Fibroblast of skin of back (primary cell): ENCODE results near the gene ENTPD6.
"Not testable (repeated sequence)": the region's sequence is repeated elsewhere in the genome, so short reads cannot be mapped to it uniquely, and the experiment has no call there.

ENCODE experiments used
- DNase-seq: peaks from one replicate; pipeline ENCODE4 v3.0.0-alpha.2; 2013

The ENTPD6 gene

DNA sequence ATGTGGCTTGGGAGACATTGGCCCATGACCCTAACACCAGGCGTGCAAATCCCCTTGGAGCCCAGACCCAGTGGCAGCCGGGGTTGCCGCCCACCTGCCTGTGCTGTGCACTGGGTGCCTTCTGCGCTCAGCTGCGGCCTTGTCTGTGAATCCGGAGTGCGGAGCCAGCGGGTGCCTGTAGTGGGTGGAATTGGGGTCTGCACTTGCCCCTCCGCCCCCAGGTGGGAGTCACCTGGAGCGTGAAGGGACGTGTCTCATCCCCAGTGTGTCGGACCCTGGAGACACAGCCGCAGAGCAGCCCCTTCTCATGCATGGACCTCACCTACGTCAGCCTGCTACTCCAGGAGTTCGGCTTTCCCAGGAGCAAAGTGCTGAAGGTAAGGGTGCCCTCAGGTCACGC, 29.4 kb downstream of the ENTPD6 start:
- DNase-seq: no peak

DNA sequence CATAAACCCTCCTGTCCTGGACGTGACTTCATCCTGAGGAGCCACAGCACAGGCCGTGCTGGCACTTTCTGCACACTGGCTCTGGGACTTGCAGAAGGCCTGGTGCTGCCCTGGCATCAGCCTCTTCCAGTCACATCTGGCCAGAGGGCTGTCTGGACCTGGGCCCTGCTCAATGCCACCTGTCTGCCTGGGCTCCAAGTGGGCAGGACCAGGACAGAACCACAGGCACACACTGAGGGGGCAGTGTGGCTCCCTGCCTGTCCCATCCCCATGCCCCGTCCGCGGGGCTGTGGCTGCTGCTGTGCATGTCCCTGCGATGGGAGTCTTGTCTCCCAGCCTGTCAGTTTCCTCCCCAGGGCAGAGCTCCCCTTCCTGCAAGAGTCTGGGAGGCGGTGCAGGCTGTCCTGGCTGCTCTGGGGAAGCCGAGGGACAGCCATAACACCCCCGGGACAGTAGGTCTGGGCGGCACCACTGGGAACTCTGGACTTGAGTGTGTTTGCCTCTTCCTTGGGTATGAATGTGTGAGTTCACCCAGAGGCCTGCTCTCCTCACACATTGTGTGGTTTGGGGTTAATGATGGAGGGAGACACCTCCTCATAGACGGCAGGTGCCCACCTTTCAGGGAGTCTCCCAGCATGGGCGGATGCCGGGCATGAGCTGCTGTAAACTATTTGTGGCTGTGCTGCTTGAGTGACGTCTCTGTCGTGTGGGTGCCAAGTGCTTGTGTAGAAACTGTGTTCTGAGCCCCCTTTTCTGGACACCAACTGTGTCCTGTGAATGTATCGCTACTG, 30.3 kb downstream of the ENTPD6 start:
- DNase-seq: no peak

DNA sequence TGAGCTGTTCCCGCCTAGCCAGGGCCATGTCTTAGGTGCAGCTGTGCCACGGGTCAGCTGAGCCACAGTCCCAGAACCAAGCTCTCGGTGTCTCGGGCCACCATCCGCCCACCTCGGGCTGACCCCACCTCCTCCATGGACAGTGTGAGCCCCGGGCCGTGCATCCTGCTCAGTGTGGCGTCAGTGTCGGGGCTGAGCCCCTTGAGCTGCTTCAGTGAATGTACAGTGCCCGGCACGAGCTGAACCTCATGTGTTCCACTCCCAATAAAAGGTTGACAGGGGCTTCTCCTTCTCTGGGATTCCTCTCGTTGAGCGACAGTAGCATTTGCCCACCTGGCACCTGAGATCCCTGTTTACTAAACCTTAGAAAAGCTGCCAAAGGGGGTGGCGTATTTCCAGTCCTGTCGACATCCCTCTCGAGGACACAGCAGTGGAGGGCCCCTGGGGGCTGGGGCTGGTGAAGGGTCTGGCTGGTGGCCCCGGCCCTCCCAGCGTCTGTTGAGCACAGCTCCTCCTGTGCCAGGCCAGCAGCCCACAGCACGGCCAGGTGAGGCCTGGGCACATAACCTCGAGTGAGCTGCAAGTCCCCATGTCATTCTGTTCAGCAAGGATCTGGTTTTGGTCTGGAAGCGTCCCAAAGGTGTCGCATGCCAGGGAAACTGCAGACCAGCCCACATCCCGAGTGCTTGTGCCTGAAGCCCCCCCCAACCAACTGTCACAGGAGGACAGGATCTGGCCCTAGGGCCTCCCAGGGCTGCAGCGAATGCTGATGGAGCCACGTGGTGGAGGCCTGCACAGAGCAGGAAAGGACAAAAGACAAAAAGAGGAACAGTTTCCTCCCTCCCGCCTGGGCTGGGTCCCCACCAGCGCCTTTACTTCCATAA, 31.2 kb downstream of the ENTPD6 start:
- DNase-seq: no peak

DNA sequence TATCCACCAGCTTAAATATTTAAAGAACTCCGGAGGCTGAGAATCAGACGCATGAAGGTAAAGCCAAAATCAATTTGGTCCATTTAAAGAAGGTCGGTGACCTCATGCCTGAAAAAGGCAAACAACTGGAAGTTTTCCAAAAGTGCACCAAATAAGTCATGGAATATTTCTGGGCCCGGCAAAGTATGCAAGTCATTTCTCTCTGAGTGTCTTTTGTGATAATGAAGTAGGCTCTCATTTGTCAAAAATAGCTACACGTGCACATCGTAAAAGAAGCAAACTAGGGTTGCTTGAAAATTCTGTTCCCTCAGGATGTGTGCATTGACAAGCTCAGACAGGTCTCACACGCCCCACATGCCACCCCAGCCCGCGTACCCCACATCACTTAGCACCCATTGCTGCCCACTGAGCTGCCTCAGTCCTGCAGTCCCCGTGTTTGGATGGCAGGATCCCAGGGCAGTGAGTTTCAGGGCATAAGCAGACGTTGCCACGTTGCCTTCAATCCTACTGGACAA, 31.9 kb downstream of the ENTPD6 start:
- peak; percentile 96 for DNase-seq

DNA sequence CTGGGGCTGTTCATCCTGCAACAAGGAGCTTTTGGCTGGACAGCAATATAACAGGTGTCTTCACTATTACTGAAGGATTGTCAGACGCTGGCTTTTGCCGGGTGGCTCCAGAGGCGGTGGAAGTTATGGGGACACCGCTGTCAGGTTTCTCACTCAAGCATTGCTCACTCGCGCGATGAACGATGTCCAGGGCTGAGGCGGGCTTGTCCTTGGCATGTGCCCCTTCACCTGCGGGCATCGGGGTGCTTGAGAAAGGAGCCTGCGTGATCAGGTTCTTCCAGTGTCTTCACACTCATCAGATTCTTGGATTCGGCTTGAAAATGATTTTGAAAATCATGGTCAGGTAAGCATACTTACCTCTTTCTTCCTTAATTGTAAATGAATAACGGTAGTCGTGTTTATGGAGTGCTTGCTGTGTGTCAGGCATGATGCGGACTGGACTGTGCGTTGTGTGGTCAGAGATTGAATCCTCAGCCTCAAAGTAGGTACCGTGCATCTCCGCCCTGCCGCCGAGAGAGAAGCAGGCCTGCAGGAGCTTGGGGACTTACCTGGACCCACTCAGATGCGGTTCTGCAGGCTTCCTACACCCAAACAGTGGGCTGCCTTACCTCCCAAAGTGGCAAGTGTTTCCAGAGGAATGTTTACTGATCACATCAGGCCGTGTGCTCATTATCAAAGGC, 34.1 kb downstream of the ENTPD6 start:
- no peak for DNase-seq

DNA sequence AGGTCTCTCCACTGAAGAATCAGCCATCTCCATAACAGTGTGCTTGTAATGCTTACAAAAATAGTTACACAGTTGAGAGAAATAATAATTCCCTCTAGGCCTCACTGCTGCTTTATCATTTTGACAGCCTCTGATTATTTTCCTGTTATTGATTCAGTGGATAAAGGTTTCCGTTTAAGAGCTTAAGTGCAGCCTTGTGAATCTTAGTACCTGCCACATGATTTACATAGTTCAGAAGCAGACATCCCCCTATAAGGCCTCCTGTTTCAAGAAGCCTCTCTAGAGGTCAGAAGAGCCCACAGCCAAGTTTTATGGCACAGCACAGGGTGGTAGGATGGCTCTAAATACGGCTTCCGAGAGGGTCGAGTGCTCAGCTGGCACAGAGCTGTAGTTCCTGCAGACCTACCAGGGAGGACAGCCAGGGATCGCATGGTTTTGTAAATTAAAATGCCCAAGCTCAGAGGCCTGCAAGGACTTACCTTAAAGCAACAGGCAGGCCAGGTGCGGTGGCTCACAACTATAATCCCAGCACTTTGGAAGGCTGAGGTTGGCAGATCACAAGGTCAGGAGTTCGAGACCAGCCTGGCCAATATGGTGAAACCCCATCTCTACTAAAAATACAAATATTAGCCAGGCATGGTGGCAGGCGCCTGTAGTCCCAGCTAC, 34.8 kb downstream of the ENTPD6 start:
- DNase-seq: no peak

DNA sequence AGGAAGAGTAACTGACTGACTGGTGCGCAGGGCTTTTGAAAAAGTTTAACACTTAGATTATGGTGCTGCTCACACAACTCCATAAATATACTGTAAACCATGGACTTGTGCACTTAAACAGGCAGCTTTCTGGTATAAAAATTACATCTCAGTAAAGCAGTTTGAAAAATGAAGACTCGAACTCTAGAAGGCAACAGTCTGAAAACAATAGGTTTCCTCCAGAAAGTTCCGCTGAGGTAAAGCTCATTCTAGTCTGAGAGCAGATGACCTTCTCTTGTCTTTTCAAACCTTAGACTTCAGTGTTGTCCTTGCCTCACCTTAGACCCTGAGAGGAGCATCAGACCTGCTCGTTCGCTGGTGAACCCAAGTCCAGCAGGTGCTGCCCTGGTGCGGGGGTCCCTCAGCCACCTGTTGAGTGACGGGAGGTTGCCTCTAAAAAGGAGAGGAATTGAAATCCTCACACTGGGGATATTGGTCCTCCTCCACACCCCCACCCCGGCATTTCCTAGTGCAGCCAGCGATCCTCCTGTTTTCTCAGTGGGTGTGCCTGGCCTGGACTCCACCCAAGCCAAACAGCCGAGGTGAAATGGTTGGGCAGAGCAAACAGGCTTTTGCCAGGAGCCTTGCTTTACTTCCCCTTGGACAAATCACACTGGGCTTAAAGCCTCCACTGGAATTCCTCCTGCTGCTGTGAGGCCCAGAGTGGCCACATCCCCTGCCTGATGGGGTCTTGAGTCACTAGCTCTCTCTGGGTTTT, 37.7 kb downstream of the ENTPD6 start:
- peak; percentile 94 for DNase-seq

DNA sequence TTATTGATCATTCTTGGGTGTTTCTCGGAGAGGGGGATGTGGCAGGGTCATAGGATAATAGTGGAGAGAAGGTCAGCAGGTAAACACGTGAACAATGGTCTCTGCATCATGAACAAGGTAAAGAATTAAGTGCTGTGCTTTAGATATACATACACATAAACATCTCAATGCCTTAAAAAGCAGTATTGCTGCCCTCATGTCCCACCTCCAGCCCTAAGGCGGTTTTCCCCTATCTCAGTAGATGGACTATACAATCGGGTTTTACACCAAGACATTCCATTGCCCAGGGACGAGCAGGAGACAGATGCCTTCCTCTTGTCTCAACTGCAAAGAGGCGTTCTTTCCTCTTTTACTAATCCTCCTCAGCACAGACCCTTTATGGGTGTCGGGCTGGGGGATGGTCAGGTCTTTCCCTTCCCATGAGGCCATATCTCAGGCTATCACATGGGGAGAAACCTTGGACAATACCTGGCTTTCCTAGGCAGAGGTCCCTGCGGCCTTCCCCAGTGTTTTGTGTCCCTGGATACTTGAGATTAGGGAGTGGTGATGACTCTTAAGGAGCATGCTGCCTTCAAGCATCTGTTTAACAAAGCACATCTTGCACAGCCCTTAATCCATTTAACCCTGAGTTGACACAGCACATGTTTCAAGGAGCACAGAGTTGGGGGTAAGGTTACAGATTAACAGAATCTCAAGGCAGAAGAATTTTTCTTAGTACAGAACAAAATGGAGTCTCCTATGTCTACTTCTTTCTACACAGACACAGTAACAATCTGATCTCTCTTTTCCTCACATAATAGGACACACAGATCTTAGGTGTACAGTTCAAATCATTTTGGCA, 38.7 kb downstream of the ENTPD6 start:
- not testable (repeated sequence) for DNase-seq

DNA sequence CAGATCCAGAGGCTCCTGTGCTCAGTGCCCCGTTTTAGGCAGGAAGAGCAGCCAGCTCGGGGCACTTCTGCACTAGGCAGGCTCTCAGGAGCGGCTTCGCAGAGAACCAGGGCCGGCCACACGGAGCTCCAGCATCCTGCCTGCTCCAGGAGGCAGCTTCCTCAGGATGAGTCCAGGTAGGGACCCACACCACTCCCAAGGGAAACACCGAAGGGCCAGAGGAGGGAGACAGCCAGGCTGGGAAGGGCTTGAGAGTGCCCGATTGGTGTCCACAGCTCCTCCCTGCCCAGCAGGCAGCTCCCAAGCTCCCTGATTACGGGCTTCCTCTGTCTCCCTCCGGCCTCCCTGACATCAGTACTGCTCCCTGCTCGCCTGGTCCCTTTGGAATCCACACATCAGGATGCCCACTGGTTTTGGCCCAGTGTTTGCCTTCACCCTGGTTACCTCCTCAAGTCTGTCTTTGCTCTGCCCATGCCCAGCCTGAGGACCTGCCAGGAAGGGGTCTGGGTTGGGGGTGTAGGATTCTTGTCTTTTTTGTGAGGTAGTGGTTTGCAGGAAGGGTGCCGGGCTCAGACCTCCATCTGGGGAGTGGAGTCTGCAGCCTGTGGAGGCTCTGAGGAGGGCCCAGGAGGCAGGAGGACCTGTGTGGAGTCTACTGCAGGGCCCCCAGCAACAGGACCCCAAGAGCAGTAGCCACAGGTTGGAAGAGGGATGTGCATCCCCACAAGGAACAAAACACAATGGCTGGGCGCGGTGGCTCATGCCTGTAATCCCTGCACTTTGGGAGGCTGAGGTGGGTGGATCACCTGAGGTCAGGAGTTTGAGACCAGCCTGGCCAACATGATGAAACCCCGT, 41.2 kb downstream of the ENTPD6 start:
- peak; percentile 40 for DNase-seq

DNA sequence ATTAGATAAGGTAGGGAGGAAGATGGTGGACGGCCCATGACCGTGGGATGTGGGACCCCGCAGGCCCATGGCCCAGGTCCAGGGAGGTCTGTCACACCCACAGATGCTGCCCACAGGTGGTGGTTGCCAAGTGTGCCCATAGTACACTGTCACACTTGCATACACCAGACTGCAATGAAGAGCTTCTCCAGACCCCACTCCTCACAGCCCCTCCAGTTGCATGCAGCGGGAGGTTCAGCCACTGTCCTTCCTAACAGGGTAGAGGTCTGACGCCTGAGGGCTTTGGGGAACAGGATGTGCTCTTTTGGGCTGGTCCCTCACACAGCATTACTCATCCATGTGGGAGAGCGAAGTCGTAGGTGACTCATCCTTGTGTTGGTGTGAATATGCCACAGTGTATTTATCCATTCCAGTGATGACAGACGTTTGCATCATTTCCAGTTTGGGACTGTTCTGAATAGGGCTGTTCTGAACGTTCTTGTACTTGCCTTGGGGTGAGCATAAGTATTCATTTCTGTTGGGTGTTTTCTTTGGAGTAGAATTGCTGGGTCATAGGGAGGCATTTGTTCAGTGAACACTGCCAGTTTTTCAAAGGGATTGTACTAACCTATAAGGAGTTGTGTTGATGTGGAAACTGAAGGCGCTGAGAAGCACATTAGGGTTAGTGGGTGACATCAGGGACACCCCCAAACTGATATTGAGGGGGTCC, 42.3 kb downstream of the ENTPD6 start:
- peak; percentile 100 for DNase-seq

DNA sequence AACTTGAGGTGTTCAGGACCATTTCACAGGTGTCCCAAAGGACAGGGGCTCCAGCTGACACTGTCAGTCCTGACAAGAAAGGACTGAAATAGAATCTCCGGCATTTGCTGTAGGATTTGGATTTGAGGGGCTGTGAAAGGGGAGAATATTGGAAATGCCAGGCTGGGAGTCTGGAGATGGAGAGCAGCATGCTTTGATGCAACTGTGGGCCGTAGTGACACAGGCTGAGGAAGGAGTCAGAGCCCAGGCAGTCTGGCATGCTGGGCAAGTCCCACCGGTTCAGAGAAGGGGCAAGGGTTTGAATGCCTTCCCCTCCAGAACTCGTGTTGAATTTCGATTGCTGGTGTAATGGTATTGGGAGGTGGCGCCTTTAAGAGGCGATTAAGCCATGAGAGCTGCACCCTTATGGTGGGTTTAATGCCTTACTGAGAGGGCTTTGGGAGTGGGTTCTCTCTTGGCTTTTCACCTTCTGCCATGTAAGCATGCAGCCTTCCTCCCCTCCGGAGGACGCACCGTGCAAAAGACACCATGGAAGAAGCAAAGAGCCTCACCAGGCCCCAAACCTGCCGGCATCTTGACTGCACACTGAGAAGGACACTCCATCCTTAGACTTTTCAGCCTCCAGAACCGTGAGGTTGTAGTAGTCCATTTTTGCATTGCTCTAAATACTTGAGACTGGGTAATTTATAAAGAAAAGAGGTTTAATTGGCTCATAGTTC, 43.0 kb downstream of the ENTPD6 start:
- peak; percentile 80 for DNase-seq

DNA sequence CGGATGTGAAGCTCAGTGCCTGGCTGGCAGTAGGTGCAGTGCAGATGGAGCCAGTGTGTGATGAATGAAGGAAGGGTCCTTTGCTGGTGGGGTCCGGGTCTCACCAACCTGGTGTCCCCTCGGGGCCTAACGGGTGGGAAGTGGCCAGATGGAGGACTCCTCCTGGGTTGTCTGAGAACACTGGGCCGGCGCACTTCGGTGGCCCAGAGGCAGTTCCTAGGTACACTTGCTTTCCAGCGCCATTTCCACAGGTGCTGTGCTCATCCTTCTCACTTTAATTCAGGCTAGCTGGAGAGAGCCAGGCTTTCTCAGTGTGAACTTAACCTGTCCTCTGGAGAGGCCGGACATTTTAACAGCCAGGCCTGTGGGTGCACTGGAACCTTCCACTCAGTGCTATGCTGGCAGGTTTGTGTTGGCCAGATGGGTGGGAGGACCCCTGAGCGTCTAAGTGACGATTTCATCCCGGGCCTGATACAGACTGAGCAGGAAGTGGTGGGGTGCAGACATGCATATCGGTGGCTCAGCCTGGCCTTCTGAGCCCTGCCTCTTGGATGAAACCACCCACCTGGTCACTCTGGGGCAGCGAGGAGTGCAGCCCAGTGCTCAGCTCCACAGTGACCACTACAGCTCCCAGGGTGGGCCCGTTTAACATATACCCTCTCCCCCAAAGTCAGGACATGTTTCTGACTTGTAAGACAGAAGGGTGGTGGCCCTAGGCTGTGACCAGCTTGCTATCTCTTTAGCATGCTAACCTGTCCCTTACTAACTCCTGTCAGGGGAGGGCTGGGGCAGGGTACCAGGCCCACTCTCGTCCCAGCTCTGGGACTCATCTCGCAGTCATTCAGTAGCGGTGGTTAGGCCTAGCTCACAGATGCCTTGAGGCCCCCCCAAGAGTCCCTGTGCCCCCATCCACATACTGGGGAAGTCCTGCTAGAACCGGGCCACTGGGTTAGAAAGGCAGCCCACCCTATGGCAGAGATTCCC, 44.2 kb downstream of the ENTPD6 start:
- DNase-seq: no peak

DNA sequence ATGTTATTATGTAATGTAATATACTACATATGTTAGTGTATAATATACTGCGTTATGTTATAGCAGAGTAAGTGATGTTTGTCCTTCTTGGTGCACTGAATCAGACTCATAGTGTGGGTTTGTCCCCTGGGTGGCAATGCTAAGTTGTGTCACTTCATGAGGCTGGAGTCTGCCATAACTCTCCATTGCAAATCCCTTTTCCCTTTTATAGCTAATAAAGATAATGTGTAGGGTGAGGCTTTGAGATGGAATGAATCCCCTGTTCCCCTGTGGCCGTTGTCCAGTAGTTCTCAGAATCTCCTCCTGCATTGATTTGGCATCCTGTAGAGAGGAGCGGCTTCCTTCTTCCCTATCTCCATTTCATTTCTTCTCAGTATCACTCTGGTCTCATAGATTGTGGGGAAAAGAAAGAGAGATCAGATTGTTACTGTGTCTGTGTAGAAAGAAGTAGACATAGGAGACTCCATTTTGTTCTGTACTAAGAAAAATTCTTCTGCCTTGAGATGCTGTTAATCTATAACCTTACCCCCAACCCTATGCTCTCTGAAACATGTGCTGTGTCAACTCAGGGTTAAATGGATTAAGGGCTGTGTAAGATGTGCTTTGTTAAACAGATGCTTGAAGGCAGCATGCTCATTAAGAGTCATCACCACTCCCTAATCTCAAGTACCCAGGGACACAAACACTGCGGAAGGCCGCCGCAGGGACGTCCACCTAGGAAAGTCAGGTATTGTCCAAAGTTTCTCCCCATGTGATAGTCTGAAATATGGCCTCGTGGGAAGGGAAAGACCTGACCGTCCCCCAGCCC, 45.5 kb downstream of the ENTPD6 start:
- peak; percentile 56 for DNase-seq

DNA sequence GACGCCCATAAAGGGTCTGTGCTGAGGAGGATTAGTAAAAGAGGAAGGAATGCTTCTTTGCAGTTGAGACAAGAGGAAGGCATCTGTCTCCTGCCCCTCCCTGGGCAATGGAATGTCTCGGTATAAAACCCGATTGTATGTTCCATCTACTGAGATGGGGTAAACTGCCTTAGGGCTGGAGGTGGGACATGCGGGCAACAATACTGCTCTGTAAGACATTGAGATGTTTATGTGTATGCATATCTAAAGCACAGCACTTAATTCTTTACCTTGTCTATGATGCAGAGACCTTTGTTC, 46.1 kb downstream of the ENTPD6 start:
- DNase-seq: peak; percentile 55

DNA sequence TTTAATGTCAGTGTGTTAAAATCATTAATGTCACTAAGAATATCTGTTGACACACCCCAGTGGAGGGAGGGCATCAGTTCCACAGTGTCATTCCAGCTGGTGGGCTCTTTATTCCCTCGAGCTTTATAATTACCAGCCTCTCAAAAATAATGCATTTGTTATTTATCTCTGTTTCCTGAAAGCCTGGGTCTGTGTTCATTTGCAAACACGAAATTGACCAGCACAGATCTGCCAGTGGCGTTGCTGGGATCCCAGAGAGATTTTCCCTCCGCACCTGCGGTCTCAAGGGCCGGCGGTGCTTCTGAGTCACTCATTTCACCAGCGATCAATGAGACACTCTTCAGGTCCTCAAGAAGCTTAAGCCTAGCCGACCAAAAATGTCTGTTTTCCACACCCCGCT, 46.7 kb downstream of the ENTPD6 start:
- no peak for DNase-seq

DNA sequence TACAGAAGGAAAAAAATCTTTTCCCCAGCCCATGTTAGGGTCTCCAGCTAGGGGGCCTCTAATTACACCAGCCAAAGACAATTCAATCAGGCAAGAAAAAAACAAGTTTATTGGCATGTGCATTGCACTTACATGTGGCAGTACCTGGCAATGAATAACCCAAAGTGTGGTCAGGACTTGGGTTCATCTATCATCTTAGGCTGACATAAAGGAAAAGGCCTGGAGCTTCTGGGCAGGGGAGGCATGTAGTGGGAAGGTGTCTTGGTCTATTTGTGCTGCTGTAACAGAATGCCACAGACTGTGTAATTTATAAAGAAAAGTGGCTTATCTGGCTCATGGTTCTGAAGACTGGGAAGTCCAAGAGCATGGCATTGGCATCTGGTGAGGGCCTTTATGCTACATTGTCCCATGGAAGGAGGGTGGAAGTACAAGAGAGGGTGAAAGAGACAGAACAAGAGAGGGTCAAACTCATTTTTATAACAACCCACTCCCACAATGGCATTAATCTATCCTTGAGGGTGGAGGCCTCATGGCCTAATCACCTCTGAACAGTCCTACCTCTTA, 48.0 kb downstream of the ENTPD6 start:
- DNase-seq: no peak
